Tibial nerve (tissue), 4 donors: ENCODE results near the gene TPSB2.

Source experiments
- EP300 ChIP-seq, 2 donors: sonication (generic); formaldehyde crosslinking; IDR thresholded peaks; one replicate each; pipeline ENCODE4 v1.6.1; 2017; ENCODE audit warnings: antibody characterized with exemption in 2 of 2, mild to moderate bottlenecking in 1 of 2
- POLR2A ChIP-seq, 2 donors: fragments of 450-650 bp; IDR thresholded peaks; one replicate each; pipeline ENCODE4 v1.6.1; 2017; ENCODE audit warnings: antibody characterized with exemption in 2 of 2, mild to moderate bottlenecking in 2 of 2, moderate library complexity in 2 of 2
- TF ChIP-seq, protein P1 (sequence below), 5 experiments: fragments of 200-600 bp in 3 of 5; fragments of 450-650 bp in 2 of 5; sonication (generic) in 3 of 5; IDR thresholded peaks; one replicate each; pipeline ENCODE4 v1.5.1; 2016 to 2019; ENCODE audit warnings: antibody characterized with exemption in 5 of 5, mild to moderate bottlenecking in 3 of 5, moderate library complexity in 2 of 5

DNA sequence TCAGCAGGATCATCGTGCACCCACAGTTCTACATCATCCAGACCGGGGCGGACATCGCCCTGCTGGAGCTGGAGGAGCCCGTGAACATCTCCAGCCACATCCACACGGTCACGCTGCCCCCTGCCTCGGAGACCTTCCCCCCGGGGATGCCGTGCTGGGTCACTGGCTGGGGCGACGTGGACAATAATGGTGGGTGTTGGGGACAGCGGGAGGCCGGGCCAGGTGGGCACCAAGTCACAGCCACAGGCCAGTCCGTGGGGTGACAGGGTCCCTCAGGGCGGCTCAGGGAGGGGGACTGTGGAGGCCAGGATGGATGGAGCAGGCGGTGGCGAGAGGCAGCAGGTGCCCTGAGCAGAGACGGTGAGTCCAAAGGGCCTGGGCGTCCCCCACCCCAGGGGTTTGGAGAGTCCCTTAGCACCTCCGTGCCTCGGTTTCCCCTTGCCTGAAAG lies 26.9 kb upstream of the TPSB2 start:
- TF ChIP-seq POLR2A (IDR thresholded peaks at IDR 0.05) (no peak), EP300 (IDR thresholded peaks at IDR 0.05) (no peak)
- TF ChIP-seq, protein P1, sequence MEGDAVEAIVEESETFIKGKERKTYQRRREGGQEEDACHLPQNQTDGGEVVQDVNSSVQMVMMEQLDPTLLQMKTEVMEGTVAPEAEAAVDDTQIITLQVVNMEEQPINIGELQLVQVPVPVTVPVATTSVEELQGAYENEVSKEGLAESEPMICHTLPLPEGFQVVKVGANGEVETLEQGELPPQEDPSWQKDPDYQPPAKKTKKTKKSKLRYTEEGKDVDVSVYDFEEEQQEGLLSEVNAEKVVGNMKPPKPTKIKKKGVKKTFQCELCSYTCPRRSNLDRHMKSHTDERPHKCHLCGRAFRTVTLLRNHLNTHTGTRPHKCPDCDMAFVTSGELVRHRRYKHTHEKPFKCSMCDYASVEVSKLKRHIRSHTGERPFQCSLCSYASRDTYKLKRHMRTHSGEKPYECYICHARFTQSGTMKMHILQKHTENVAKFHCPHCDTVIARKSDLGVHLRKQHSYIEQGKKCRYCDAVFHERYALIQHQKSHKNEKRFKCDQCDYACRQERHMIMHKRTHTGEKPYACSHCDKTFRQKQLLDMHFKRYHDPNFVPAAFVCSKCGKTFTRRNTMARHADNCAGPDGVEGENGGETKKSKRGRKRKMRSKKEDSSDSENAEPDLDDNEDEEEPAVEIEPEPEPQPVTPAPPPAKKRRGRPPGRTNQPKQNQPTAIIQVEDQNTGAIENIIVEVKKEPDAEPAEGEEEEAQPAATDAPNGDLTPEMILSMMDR (IDR thresholded peaks at IDR 0.05), result no peak
